Right cardiac atrium (tissue), 5 donors: Measurements from ENCODE around the gene GFRA3. TPM values are rescaled to one million over a fixed set of nuclear protein-coding genes. Genes with fewer than 3 reads are reported as not detected.

Source experiments
- polyA plus RNA-seq: library from polyadenylated mRNA; stranded (reverse); fragments of 200-250 nt; gene quantifications from one replicate; pipeline ENCODE4 v1.2.3, GENCODE V29; 2013
- total RNA-seq, 4 donors: library from RNA; stranded (reverse); fragmentation: NEBNext Ultra II Directional; extraction: Animal tissue kit (Norgen Biotek cat#: 25700); gene quantifications; one replicate each; pipeline ENCODE4 v1.2.1, GENCODE V29; 2021
- donor health status: healthy with polysubstance abuse.
- donor health status: DM: no; HTN: yes; CAD: no.
- donor health status: DM: no; HTN: no; CAD: no.
- donor health status: DM: no; HTN: yes; CAD: no; lungs with severe emphysema.
- donor health status: DM: yes; HTN: yes; CAD: no.

The GFRA3 gene
- total and polyA plus RNA-seq, 5 donors, result 1.0 to 2.5 (median 1.8) TPM

Other genes starting within 250 kb of the GFRA3 start
- 10 to 100 TPM; 34.9 to 71.6 (median 55.2) TPM for gene FAM13B, start 241.5 kb downstream of the GFRA3 start, total RNA-seq
- gene FAM13B, start 241.5 kb downstream of the GFRA3 start, polyA plus RNA-seq, result 11.2 TPM
- gene WNT8A, start 190.6 kb downstream of the GFRA3 start, total RNA-seq, result not detected
- not detected for gene WNT8A, start 190.6 kb downstream of the GFRA3 start, polyA plus RNA-seq
- gene NME5, start 135.2 kb downstream of the GFRA3 start, total RNA-seq, result 1 to 10 TPM; 5.0 to 6.8 (median 6.1) TPM
- 6.1 TPM for gene NME5, start 135.2 kb downstream of the GFRA3 start, polyA plus RNA-seq
- gene BRD8, start 96.0 kb downstream of the GFRA3 start, total RNA-seq, result 10 to 100 TPM; 22.2 to 38.7 (median 31.6) TPM
- 23.5 TPM for gene BRD8, start 96.0 kb downstream of the GFRA3 start, polyA plus RNA-seq
- 1 to 10 TPM in 2 of 4 donors, under 1 TPM in 1, not detected in 1; 0.71 to 1.7 (median 1.4) TPM for gene KIF20A, start 95.5 kb downstream of the GFRA3 start, total RNA-seq
- gene KIF20A, start 95.5 kb downstream of the GFRA3 start, polyA plus RNA-seq, result 0.18 TPM
- 10 to 100 TPM; 15.4 to 17.9 (median 17.4) TPM for gene CDC23, start 61.3 kb downstream of the GFRA3 start, total RNA-seq
- gene CDC23, start 61.3 kb downstream of the GFRA3 start, polyA plus RNA-seq, result 13.3 TPM
- gene CDC25C, start 57.2 kb upstream of the GFRA3 start, total RNA-seq, result under 1 TPM in 2 of 4 donors, not detected in 2; 0.26 to 0.29 TPM
- not detected for gene CDC25C, start 57.2 kb upstream of the GFRA3 start, polyA plus RNA-seq
- gene FAM53C, start 63.6 kb upstream of the GFRA3 start, total RNA-seq, result 10 to 100 TPM; 20.2 to 25.0 (median 22.8) TPM
- gene FAM53C, start 63.6 kb upstream of the GFRA3 start, polyA plus RNA-seq, result 16.9 TPM
- 10 to 100 TPM; 44.9 to 56.3 (median 47.5) TPM for gene KDM3B, start 78.1 kb upstream of the GFRA3 start, total RNA-seq
- 22.8 TPM for gene KDM3B, start 78.1 kb upstream of the GFRA3 start, polyA plus RNA-seq
- gene REEP2, start 164.4 kb upstream of the GFRA3 start, total RNA-seq, result 10 to 100 TPM; 29.9 to 58.9 (median 37.2) TPM
- 38.7 TPM for gene REEP2, start 164.4 kb upstream of the GFRA3 start, polyA plus RNA-seq
- 10 to 100 TPM in 3 of 4 donors, 1 to 10 TPM in 1; 8.4 to 66.5 (median 22.1) TPM for gene EGR1, start 190.9 kb upstream of the GFRA3 start, total RNA-seq
- gene EGR1, start 190.9 kb upstream of the GFRA3 start, polyA plus RNA-seq, result 123 TPM